ENCODE measurements around the gene TPPP. TPM values are rescaled to one million over a fixed set of nuclear protein-coding genes. Genes with fewer than 3 reads are reported as not detected.

TPPP gene
- total and polyA plus RNA-seq, 3 experiments from 2014 or later, result 0.37 to 0.79 (median 0.38) TPM

- no peak overlapping the region for H3K27ac ChIP-seq (ENCODE audit: low read depth, low read length)
- peaks cover 3% of the 10 kb centered on the region for H3K4me1 ChIP-seq (ENCODE audit: insufficient read depth, low read length)
- Mint-ChIP-seq H3K4me1 (peaks cover 0 to 5% (median 4%) of the 10 kb centered on the region in 3 donors), H3K36me3 (peaks cover 0 to 22% (median 6%) of the 10 kb centered on the region in 3 donors), H3K9me3 (no peaks in the 10 kb centered on the region), H3K4me3 (no peak overlapping the region), H3K27ac (peak overlapping the region in 2 of 8 donors; percentile 78 to 80), H3K27me3 (no peaks in the 10 kb centered on the region)
- no peaks in the 10 kb centered on the region for H3K27me3 ChIP-seq (ENCODE audit: insufficient read depth, low read length, poor library complexity, severe bottlenecking)
- no peak for DNase-seq
- ChIA-PET CTCF (no interaction called here), POLR2A (no interaction called here)
- no peak overlapping the region for H3K4me3 ChIP-seq (ENCODE audit: low read length)
- no peaks in the 10 kb centered on the region for H3K36me3 ChIP-seq (ENCODE audit: insufficient read depth, low read length)
- H3K9me3 ChIP-seq (ENCODE audit: low read length), result no peaks in the 10 kb centered on the region
Observed at GRCh38 chr5:666816-667498, 26.2 kb downstream of the TPPP start.

DNA sequence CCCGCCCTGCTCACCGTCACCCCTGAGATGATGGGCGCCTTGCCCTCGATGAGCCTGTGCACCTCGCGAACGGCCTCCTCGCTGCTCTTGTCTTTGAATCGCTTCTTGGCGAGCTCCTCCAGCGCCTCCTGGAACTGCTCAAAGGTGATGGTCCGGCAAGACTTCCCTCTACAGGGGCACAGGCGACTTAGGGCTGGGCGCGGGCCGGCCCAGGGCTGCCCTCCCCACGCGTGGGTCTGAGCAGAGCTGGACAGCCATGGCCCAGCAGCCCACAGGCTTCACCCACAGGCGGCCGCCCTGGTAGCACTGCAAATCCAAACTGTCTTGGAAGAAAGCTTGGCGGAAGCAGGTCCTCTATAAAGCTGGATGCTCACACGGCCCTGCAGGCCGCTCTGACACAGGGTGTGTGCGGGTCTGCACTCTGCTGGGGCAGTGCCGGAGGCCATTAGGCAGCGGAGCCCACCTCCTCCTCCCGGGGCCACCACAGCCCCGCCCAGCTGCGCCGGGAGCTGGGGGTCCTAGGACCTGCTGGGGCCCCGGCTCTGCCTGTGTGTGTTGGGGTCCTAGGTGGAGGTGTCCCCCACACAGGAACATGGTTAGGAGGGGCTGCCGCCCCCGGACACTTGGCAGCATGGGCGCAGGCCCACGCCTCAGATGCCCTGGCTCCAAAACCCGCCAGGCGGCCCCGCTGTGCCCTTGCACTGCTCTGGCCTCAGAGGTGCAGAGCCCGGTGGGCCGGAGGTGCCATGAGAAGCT, 27.0 kb downstream of the TPPP start:
- no peaks in the 10 kb centered on the region for H3K27me3 ChIP-seq (ENCODE audit: insufficient read depth, low read length, poor library complexity, severe bottlenecking)
- Mint-ChIP-seq H3K36me3 (peaks cover 0 to 28% (median 9%) of the 10 kb centered on the region in 3 donors), H3K9me3 (no peaks in the 10 kb centered on the region), H3K4me1 (peaks cover 0 to 4% (median 0%) of the 10 kb centered on the region in 3 donors), H3K27me3 (no peaks in the 10 kb centered on the region), H3K27ac (no peak overlapping the region), H3K4me3 (no peak overlapping the region)
- H3K4me1 ChIP-seq (ENCODE audit: insufficient read depth, low read length), result no peaks in the 10 kb centered on the region
- no peak for DNase-seq
- POLR2A ChIA-PET, result no interaction called here
- no peak overlapping the region for H3K27ac ChIP-seq (ENCODE audit: low read depth, low read length)
- CTCF ChIA-PET, result no interaction called here
- H3K9me3 ChIP-seq (ENCODE audit: low read length), result no peaks in the 10 kb centered on the region
- no peaks in the 10 kb centered on the region for H3K36me3 ChIP-seq (ENCODE audit: insufficient read depth, low read length)
- H3K4me3 ChIP-seq (ENCODE audit: low read length), result no peak overlapping the region

GRCh38 chr5:665541-665955, 27.6 kb downstream of the TPPP start:
- H3K27ac ChIP-seq (ENCODE audit: low read depth, low read length), result no peak overlapping the region
- Mint-ChIP-seq H3K27me3 (no peaks in the 10 kb centered on the region), H3K27ac (no peak overlapping the region), H3K36me3 (peaks cover 0 to 31% (median 11%) of the 10 kb centered on the region in 3 donors), H3K9me3 (no peaks in the 10 kb centered on the region), H3K4me1 (peaks cover 0 to 4% (median 0%) of the 10 kb centered on the region in 3 donors), H3K4me3 (no peak overlapping the region)
- no peaks in the 10 kb centered on the region for H3K9me3 ChIP-seq (ENCODE audit: low read length)
- no peaks in the 10 kb centered on the region for H3K36me3 ChIP-seq (ENCODE audit: insufficient read depth, low read length)
- no peaks in the 10 kb centered on the region for H3K27me3 ChIP-seq (ENCODE audit: insufficient read depth, low read length, poor library complexity, severe bottlenecking)
- no peak overlapping the region for H3K4me3 ChIP-seq (ENCODE audit: low read length)
- no peaks in the 10 kb centered on the region for H3K4me1 ChIP-seq (ENCODE audit: insufficient read depth, low read length)
- CTCF ChIA-PET, result no interaction called here
- POLR2A ChIA-PET, result no interaction called here
- no peak for DNase-seq

GRCh38 chr5:664994-665360, 28.2 kb downstream of the TPPP start:
- Mint-ChIP-seq H3K4me1 (peaks cover 0 to 4% (median 0%) of the 10 kb centered on the region in 3 donors), H3K27me3 (no peaks in the 10 kb centered on the region), H3K27ac (peak overlapping the region in 1 of 8 donors; percentile 54), H3K36me3 (peaks cover 4 to 36% (median 13%) of the 10 kb centered on the region in 3 donors), H3K9me3 (no peaks in the 10 kb centered on the region), H3K4me3 (no peak overlapping the region)
- no peak for DNase-seq
- Histone ChIP-seq H3K4me3 (ENCODE audit: low read length) (no peak overlapping the region), H3K27ac (ENCODE audit: low read depth, low read length) (no peak overlapping the region), H3K36me3 (ENCODE audit: insufficient read depth, low read length) (no peaks in the 10 kb centered on the region), H3K27me3 (ENCODE audit: insufficient read depth, low read length, poor library complexity, severe bottlenecking) (no peaks in the 10 kb centered on the region), H3K4me1 (ENCODE audit: insufficient read depth, low read length) (no peaks in the 10 kb centered on the region), H3K9me3 (ENCODE audit: low read length) (no peaks in the 10 kb centered on the region)
- ChIA-PET CTCF (no interaction called here), POLR2A (no interaction called here)

DNA sequence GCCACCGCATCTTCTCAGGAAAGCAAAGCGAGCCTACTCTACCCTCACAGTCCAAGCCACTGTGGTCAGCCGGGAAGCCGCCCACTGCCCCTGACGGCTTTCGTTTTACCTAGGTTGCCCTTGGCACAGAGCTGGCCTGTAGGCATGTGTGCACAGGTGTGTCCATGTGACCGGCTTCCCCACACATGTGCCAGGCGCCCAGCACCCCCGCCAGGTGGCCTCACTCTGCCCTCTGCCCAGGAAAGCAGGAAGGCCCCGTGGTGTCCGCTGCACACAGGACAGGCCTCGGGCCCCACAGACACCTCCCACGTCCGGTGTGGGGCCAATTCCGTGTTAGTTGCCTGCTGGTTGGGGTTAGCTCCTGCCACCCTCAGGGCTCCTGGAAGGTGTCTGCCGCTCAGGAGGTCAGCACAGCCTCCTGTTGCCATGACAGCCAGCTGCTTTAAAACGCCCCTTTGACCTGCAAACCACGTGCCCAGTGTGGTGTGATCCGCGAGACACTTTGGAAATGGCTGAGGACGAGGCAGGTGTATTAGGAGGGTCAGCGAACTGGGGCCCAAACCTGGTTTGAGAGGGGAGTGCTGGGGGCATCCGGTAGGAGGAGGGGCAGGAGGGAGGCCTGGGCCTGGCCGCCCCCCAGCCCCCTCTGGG, 28.7 kb downstream of the TPPP start:
- Mint-ChIP-seq H3K27ac (no peak overlapping the region), H3K4me1 (peaks cover 0 to 4% (median 0%) of the 10 kb centered on the region in 3 donors), H3K27me3 (no peaks in the 10 kb centered on the region), H3K4me3 (no peak overlapping the region), H3K36me3 (peaks cover 4 to 39% (median 13%) of the 10 kb centered on the region in 3 donors), H3K9me3 (no peaks in the 10 kb centered on the region)
- Histone ChIP-seq H3K27me3 (ENCODE audit: insufficient read depth, low read length, poor library complexity, severe bottlenecking) (no peaks in the 10 kb centered on the region), H3K4me1 (ENCODE audit: insufficient read depth, low read length) (no peaks in the 10 kb centered on the region), H3K9me3 (ENCODE audit: low read length) (no peaks in the 10 kb centered on the region), H3K27ac (ENCODE audit: low read depth, low read length) (no peak overlapping the region), H3K4me3 (ENCODE audit: low read length) (no peak overlapping the region), H3K36me3 (ENCODE audit: insufficient read depth, low read length) (no peaks in the 10 kb centered on the region)
- POLR2A ChIA-PET, result no interaction called here
- DNase-seq, result no peak
- CTCF ChIA-PET, result no interaction called here

GRCh38 chr5:663436-664342, 29.5 kb downstream of the TPPP start:
- no peak for DNase-seq
- Histone ChIP-seq H3K27me3 (ENCODE audit: insufficient read depth, low read length, poor library complexity, severe bottlenecking) (no peaks in the 10 kb centered on the region), H3K4me1 (ENCODE audit: insufficient read depth, low read length) (no peaks in the 10 kb centered on the region), H3K9me3 (ENCODE audit: low read length) (no peaks in the 10 kb centered on the region), H3K4me3 (ENCODE audit: low read length) (no peak overlapping the region), H3K27ac (ENCODE audit: low read depth, low read length) (no peak overlapping the region), H3K36me3 (ENCODE audit: insufficient read depth, low read length) (no peaks in the 10 kb centered on the region)
- no peak overlapping the region for H3K27ac Mint-ChIP-seq
- H3K4me1 Mint-ChIP-seq, result peaks cover 0 to 4% (median 0%) of the 10 kb centered on the region in 3 donors
- peaks cover 4 to 46% (median 17%) of the 10 kb centered on the region in 3 donors for H3K36me3 Mint-ChIP-seq
- H3K4me3 Mint-ChIP-seq, result no peak overlapping the region
- H3K27me3 Mint-ChIP-seq, result no peaks in the 10 kb centered on the region
- H3K9me3 Mint-ChIP-seq, result no peaks in the 10 kb centered on the region
- ChIA-PET POLR2A (no interaction called here), CTCF (no interaction called here)

GRCh38 chr5:662751-663435, 30.3 kb downstream of the TPPP start:
- Mint-ChIP-seq H3K27me3 (no peaks in the 10 kb centered on the region), H3K27ac (no peak overlapping the region), H3K9me3 (no peaks in the 10 kb centered on the region), H3K4me3 (no peak overlapping the region), H3K36me3 (peaks cover 4 to 52% (median 18%) of the 10 kb centered on the region in 3 donors), H3K4me1 (peaks cover 0 to 4% (median 0%) of the 10 kb centered on the region in 3 donors)
- Histone ChIP-seq H3K4me3 (ENCODE audit: low read length) (no peak overlapping the region), H3K4me1 (ENCODE audit: insufficient read depth, low read length) (no peaks in the 10 kb centered on the region), H3K27me3 (ENCODE audit: insufficient read depth, low read length, poor library complexity, severe bottlenecking) (no peaks in the 10 kb centered on the region), H3K27ac (ENCODE audit: low read depth, low read length) (no peak overlapping the region), H3K9me3 (ENCODE audit: low read length) (no peaks in the 10 kb centered on the region), H3K36me3 (ENCODE audit: insufficient read depth, low read length) (no peaks in the 10 kb centered on the region)
- DNase-seq, result no peak
- ChIA-PET POLR2A (no interaction called here), CTCF (no interaction called here)

All from CD8-positive, alpha-beta memory T cell (primary cell).